Stimulated activated CD8-positive, alpha-beta memory T cell treated with anti-CD3 and anti-CD28 coated beads, Interleukin-12 subunit alpha, Interleukin-12 subunit beta, amount 100 ng/mL, for 24 hours (primary cell): ENCODE data around the gene SIM2.

Experiments used
- DNase-seq: peaks from one replicate; pipeline ENCODE4 v3.0.0-alpha.2; 2020; ENCODE audit errors: extremely low read depth

SIM2 gene

DNA sequence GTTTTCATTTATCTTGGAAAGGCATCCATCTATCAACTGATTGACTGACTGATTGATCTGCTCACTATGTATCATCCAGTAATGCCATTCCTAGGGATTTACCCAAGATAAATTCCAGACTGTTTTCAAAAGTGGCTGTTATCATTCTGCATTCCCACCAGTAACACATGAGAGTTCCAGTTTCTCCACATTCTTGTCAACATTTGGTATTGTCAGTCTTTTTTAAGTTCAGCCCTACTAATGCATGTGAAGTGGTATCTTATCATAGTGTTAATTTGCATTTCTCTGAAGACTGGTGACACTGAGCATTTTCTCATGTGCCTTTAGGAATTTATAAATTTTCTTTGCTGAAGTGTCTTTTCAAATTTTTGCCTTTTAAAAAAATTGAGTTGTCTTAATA, 99.6 kb downstream of the SIM2 start:
- no peak for DNase-seq
